ENCODE data around the gene SLC22A15.
"Not testable (repeated sequence)": the region's sequence is repeated elsewhere in the genome, so short reads cannot be mapped to it uniquely, and the experiment has no call there.

The SLC22A15 gene

GRCh38 chr1:115976062-115976920 lies at the start of gene SLC22A15:
SLC22A15 (plus strand) TSS chr1:115976513; CDS start chr1:115976628, 115 bp downstream.
- peak; percentile 9 for DNase-seq

GRCh38 chr1:115927971-115928370 lies 48.3 kb upstream of the SLC22A15 start:
- DNase-seq = no peak

- DNase-seq = no peak
These were observed 46.4 kb upstream of the SLC22A15 start for GRCh38 chr1:115929881-115930280.

- DNase-seq = no peak
These were observed 42.7 kb upstream of the SLC22A15 start for GRCh38 chr1:115933625-115934024.

- DNase-seq = no peak
These were observed 36.9 kb upstream of the SLC22A15 start for GRCh38 chr1:115939455-115939854.

GRCh38 chr1:115946116-115946515 lies 30.2 kb upstream of the SLC22A15 start:
- no peak for DNase-seq

GRCh38 chr1:115949156-115949555 lies 27.2 kb upstream of the SLC22A15 start:
- no peak for DNase-seq

- DNase-seq = no peak
These were observed 24.8 kb upstream of the SLC22A15 start for GRCh38 chr1:115951560-115951959.

- no peak for DNase-seq
These were observed 23.8 kb upstream of the SLC22A15 start for GRCh38 chr1:115952547-115952946.

GRCh38 chr1:115953180-115953579 lies 23.1 kb upstream of the SLC22A15 start:
- no peak for DNase-seq

GRCh38 chr1:115954684-115955083 lies 21.6 kb upstream of the SLC22A15 start:
- no peak for DNase-seq

- no peak for DNase-seq
These were observed 21.1 kb upstream of the SLC22A15 start for GRCh38 chr1:115955228-115955627.

- no peak for DNase-seq
These were observed 17.4 kb upstream of the SLC22A15 start for GRCh38 chr1:115958866-115959265.

- no peak for DNase-seq
These were observed 6.8 kb upstream of the SLC22A15 start for GRCh38 chr1:115969509-115969908.

GRCh38 chr1:115971778-115972177 lies 4.5 kb upstream of the SLC22A15 start:
- DNase-seq = not testable (repeated sequence)

GRCh38 chr1:115973154-115973553 lies 3.2 kb upstream of the SLC22A15 start:
- DNase-seq = no peak

- no peak for DNase-seq
These were observed 698 bp upstream of the SLC22A15 start for GRCh38 chr1:115975569-115976061.

GRCh38 chr1:115976921-115977498 lies 697 bp downstream of the SLC22A15 start:
- no peak for DNase-seq

- DNase-seq = no peak
These were observed 1.4 kb downstream of the SLC22A15 start for GRCh38 chr1:115977499-115978258.

- no peak for DNase-seq
These were observed 2.1 kb downstream of the SLC22A15 start for GRCh38 chr1:115978292-115978941.

GRCh38 chr1:115980156-115980555 lies 3.8 kb downstream of the SLC22A15 start:
- no peak for DNase-seq

- DNase-seq = no peak
These were observed 5.0 kb downstream of the SLC22A15 start for GRCh38 chr1:115980998-115981993.
